Ishikawa (cell line): ENCODE results near the gene SMARCB1.

ENCODE experiments used
- CEBPB ChIP-seq: IDR thresholded peaks from 2 replicates; pipeline ENCODE4 v1.6.1; 2012
- CREB1 ChIP-seq: IDR thresholded peaks from 2 replicates; pipeline ENCODE4 v1.6.1; 2012; ENCODE audit warnings: low read depth
- EP300 ChIP-seq: IDR thresholded peaks from 2 replicates; pipeline ENCODE4 v1.6.1; 2012; ENCODE audit warnings: borderline replicate concordance
- FOXM1 ChIP-seq: IDR thresholded peaks from 2 replicates; pipeline ENCODE4 v1.6.1; 2012; ENCODE audit warnings: low read depth, borderline replicate concordance
- MAX ChIP-seq: IDR thresholded peaks from 2 replicates; pipeline ENCODE4 v1.6.1; 2012
- NFIC ChIP-seq: IDR thresholded peaks from 2 replicates; pipeline ENCODE4 v1.6.1; 2012
- RAD21 ChIP-seq: IDR thresholded peaks from 2 replicates; pipeline ENCODE4 v1.6.1; 2012; ENCODE audit warnings: low read depth
- REST ChIP-seq: IDR thresholded peaks from 2 replicates; pipeline ENCODE4 v1.6.1; 2012; ENCODE audit warnings: low read depth, mild to moderate bottlenecking
- TAF1 ChIP-seq: IDR thresholded peaks from 2 replicates; pipeline ENCODE4 v1.6.1; 2012; ENCODE audit warnings: low read depth, mild to moderate bottlenecking
- TCF12 ChIP-seq: IDR thresholded peaks from 2 replicates; pipeline ENCODE4 v1.6.1; 2012; ENCODE audit warnings: low read depth
- TEAD4 ChIP-seq: IDR thresholded peaks from 2 replicates; pipeline ENCODE4 v1.6.1; 2012
- YY1 ChIP-seq: IDR thresholded peaks from 2 replicates; pipeline ENCODE4 v1.6.1; 2012; ENCODE audit warnings: low read depth
- ZBTB7A ChIP-seq: IDR thresholded peaks from 2 replicates; pipeline ENCODE4 v1.6.1; 2012; ENCODE audit warnings: low read depth
- TF ChIP-seq, protein P1 (sequence below): IDR thresholded peaks from 2 replicates; pipeline ENCODE4 v1.6.1; 2012

GRCh38 chr22:23793326-23793725 is 6.6 kb downstream of the SMARCB1 start:
- TF ChIP-seq EP300 (no peak), MAX (no peak), YY1 (no peak), CEBPB (no peak), FOXM1 (no peak), TAF1 (no peak), REST (no peak), ZBTB7A (no peak), RAD21 (no peak), CREB1 (no peak), NFIC (no peak), TEAD4 (no peak), TCF12 (no peak)
- TF ChIP-seq, protein P1, sequence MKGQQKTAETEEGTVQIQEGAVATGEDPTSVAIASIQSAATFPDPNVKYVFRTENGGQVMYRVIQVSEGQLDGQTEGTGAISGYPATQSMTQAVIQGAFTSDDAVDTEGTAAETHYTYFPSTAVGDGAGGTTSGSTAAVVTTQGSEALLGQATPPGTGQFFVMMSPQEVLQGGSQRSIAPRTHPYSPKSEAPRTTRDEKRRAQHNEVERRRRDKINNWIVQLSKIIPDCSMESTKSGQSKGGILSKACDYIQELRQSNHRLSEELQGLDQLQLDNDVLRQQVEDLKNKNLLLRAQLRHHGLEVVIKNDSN = no peak
